Activated naive CD8-positive, alpha-beta T cell treated with anti-CD3 and anti-CD28 coated beads, Interleukin-2, amount 10 ng/mL, durations not matched to agents 7 days and 5 days (primary cell): Measurements from ENCODE around the gene CHCHD6. TPM values are rescaled to one million over a fixed set of nuclear protein-coding genes. Genes with fewer than 3 reads are reported as not detected.
A peak's percentile ranks its signal among the peaks of the same experiment; 100 is the strongest.

Experiments used
- ATAC-seq: fragments of 150-1000 bp; cut with Tn5 transposase; one replicate; pipeline ENCODE4 v1.10.0; 2021; ENCODE audit warnings: low read depth, moderate library complexity
- POLR2A ChIA-PET: fragments of 350-600 bp; sonication (Branson Sonifier 250); formaldehyde crosslinking; loops from one replicate; lab custom pipeline; 2021; ENCODE audit warnings: antibody characterized with exemption; lab: Charles Lee
- DNase-seq: peaks from one replicate; pipeline ENCODE4 v3.0.0; 2021
- H3K27ac Mint-ChIP-seq: one replicate; pipeline ENCODE4 v1.8.0; 2022; ENCODE audit warnings: mild to moderate bottlenecking, mixed read lengths
- H3K27me3 Mint-ChIP-seq: one replicate; pipeline ENCODE4 v1.8.0; 2022; ENCODE audit warnings: mild to moderate bottlenecking, moderate library complexity, mixed read lengths
- H3K36me3 Mint-ChIP-seq: one replicate; pipeline ENCODE4 v1.8.0; 2021; ENCODE audit warnings: mild to moderate bottlenecking, mixed read lengths
- H3K4me1 Mint-ChIP-seq: one replicate; pipeline ENCODE4 v1.8.0; 2021; ENCODE audit warnings: mixed read lengths
- H3K4me3 Mint-ChIP-seq: one replicate; pipeline ENCODE4 v1.8.0; 2022; ENCODE audit warnings: mild to moderate bottlenecking, moderate library complexity, mixed read lengths
- H3K9me3 Mint-ChIP-seq: one replicate; pipeline ENCODE4 v1.8.0; 2021; ENCODE audit warnings: mixed read lengths
- total RNA-seq, 2 experiments: library from RNA; stranded (reverse); gene quantifications; one replicate each; pipeline ENCODE4 v1.2.3, GENCODE V29; 2021

Gene CHCHD6
- total RNA-seq, 2 experiments from 2014 or later = 5.6 to 7.8 TPM

- Mint-ChIP-seq H3K9me3 (peaks cover 2% of the 10 kb centered on the region), H3K4me1 (peaks cover 51% of the 10 kb centered on the region)
Observed at GRCh38 chr3:126912491-126913195, 208.6 kb downstream of the CHCHD6 start.

GRCh38 chr3:126913524-126913923, 209.5 kb downstream of the CHCHD6 start:
- peak overlapping the region; percentile 13 for H3K4me3 Mint-ChIP-seq
- ATAC-seq (no peak), DNase-seq (no peak)
- POLR2A ChIA-PET = interaction anchor here (0.7 to 0.9 kb wide), 2 partner anchors 11 to 39 kb away, joined by 3 read pairs; no protein-coding TSS in a partner anchor
- H3K36me3 Mint-ChIP-seq = peaks cover 5% of the 10 kb centered on the region
- H3K9me3 Mint-ChIP-seq = peaks cover 2% of the 10 kb centered on the region
- H3K4me1 Mint-ChIP-seq = peaks cover 49% of the 10 kb centered on the region
- H3K27me3 Mint-ChIP-seq = no peaks in the 10 kb centered on the region
- peak overlapping the region; percentile 38 for H3K27ac Mint-ChIP-seq

More at GRCh38 chr3:126912491-126913195, 208.6 kb downstream of the CHCHD6 start:
- DNase-seq = no peak
- Mint-ChIP-seq H3K27me3 (no peaks in the 10 kb centered on the region), H3K27ac (peak overlapping the region; percentile 84), H3K36me3 (peaks cover 5% of the 10 kb centered on the region), H3K4me3 (peak overlapping the region; percentile 77)
- POLR2A ChIA-PET = interaction anchor here (0.6 to 1.3 kb wide), 3 partner anchors 14 to 40 kb away, joined by 3 to 5 read pairs (median 3); no protein-coding TSS in a partner anchor
- no peak for ATAC-seq

GRCh38 chr3:126914226-126914625, 210.2 kb downstream of the CHCHD6 start:
- H3K27ac Mint-ChIP-seq = no peak overlapping the region
- POLR2A ChIA-PET = interaction anchor here (0.9 kb wide), 1 partner anchor 10 kb away, joined by 3 read pairs; no protein-coding TSS in a partner anchor
- H3K36me3 Mint-ChIP-seq = peaks cover 5% of the 10 kb centered on the region
- peaks cover 42% of the 10 kb centered on the region for H3K4me1 Mint-ChIP-seq
- H3K27me3 Mint-ChIP-seq = no peaks in the 10 kb centered on the region
- H3K9me3 Mint-ChIP-seq = peaks cover 2% of the 10 kb centered on the region
- ATAC-seq (no peak), DNase-seq (no peak)
- H3K4me3 Mint-ChIP-seq = no peak overlapping the region

- no peak for ATAC-seq
- peaks cover 5% of the 10 kb centered on the region for H3K27me3 Mint-ChIP-seq
- H3K4me1 Mint-ChIP-seq = peaks cover 39% of the 10 kb centered on the region
- H3K27ac Mint-ChIP-seq = no peak overlapping the region
- H3K4me3 Mint-ChIP-seq = no peak overlapping the region
- DNase-seq = no peak
- peaks cover 9% of the 10 kb centered on the region for H3K36me3 Mint-ChIP-seq
- H3K9me3 Mint-ChIP-seq = peaks cover 3% of the 10 kb centered on the region
- POLR2A ChIA-PET = no interaction called here
Observed at GRCh38 chr3:126915015-126915414, 211.0 kb downstream of the CHCHD6 start.

DNA sequence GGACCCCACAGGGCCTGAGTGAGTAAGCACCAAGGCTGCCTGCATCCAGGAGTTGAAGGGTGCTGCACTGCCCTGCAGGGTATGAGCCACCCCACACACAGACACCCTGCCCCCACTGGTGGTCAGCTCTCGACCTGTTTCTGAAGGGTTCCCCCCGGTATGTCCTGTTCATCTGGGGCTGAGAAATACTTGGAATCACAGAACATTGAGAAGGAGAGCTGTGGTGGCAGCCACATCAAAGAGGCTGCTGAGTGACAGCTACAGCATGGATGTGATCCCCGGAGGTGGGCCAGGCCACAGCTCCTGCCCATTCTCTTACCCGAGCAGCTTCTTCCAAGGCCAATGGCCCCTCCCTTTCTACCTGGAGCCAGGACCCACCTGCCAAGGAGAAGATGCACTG, 212.5 kb downstream of the CHCHD6 start:
- peaks cover 26% of the 10 kb centered on the region for H3K4me1 Mint-ChIP-seq
- peaks cover 1% of the 10 kb centered on the region for H3K9me3 Mint-ChIP-seq
- no peak overlapping the region for H3K27ac Mint-ChIP-seq
- POLR2A ChIA-PET = no interaction called here
- H3K4me3 Mint-ChIP-seq = no peak overlapping the region
- H3K27me3 Mint-ChIP-seq = peaks cover 7% of the 10 kb centered on the region
- DNase-seq = no peak
- ATAC-seq = no peak
- H3K36me3 Mint-ChIP-seq = peaks cover 7% of the 10 kb centered on the region

DNA sequence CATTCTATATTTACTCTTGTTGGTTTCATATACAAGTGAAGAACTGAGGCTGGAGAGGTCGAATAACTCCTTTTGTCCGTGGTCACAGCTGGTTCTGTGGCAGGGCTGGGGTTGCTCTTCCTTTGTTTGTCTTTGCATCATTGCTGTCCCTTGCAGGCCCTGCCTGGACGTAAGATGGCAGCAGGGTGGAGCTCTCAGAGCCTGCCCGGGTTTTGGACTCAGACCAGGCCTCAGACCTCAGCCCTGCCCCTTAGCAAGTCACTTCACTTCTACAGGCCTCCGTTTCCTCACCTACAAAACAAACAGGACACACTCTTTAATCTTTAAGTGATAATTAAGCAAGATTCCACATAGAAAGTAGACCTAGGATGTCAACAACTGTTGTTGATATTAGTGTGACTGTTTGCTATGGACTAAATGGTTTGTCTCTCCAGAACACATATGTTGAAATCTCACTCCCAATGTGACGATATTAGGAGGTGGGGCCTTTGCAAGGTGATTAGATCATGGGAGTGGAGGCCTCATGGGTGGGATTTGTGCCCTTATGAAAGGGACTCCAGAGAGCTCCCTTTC, 213.3 kb downstream of the CHCHD6 start:
- H3K27ac Mint-ChIP-seq = no peak overlapping the region

DNA sequence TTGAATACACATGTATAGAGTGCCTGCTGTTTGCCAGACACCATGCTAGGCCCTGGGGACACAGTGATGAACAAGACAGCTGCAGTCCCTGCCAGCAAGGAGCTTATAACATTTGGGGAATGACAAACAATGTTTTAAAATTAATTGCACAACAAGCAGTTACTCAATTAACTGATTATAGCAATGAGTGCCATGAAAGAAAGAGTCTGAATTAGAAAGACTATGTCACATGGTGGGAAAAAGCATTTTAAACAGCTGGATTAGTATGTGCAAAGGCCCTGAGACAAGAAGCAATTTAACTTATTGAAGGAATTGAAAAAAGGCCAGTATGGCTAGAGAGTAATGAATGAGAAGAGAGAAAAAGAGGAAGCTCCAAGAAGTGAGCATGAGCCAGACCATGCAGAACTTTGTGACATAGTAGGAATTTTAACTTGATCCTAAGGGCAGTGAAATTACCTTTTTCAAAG, 214.3 kb downstream of the CHCHD6 start:
- H3K27me3 Mint-ChIP-seq = peaks cover 7% of the 10 kb centered on the region
- no peak for ATAC-seq
- H3K9me3 Mint-ChIP-seq = peaks cover 1% of the 10 kb centered on the region
- H3K27ac Mint-ChIP-seq = no peak overlapping the region
- POLR2A ChIA-PET = no interaction called here
- H3K4me3 Mint-ChIP-seq = no peak overlapping the region
- H3K36me3 Mint-ChIP-seq = peaks cover 7% of the 10 kb centered on the region
- no peak for DNase-seq
- peaks cover 17% of the 10 kb centered on the region for H3K4me1 Mint-ChIP-seq

More for the DNA sequence above, 213.3 kb downstream of the CHCHD6 start:
- Mint-ChIP-seq H3K4me1 (peaks cover 18% of the 10 kb centered on the region), H3K4me3 (no peak overlapping the region), H3K27me3 (peaks cover 7% of the 10 kb centered on the region), H3K36me3 (peaks cover 7% of the 10 kb centered on the region), H3K9me3 (peaks cover 1% of the 10 kb centered on the region)
- no peak for DNase-seq
- no peak for ATAC-seq
- POLR2A ChIA-PET = no interaction called here

DNA sequence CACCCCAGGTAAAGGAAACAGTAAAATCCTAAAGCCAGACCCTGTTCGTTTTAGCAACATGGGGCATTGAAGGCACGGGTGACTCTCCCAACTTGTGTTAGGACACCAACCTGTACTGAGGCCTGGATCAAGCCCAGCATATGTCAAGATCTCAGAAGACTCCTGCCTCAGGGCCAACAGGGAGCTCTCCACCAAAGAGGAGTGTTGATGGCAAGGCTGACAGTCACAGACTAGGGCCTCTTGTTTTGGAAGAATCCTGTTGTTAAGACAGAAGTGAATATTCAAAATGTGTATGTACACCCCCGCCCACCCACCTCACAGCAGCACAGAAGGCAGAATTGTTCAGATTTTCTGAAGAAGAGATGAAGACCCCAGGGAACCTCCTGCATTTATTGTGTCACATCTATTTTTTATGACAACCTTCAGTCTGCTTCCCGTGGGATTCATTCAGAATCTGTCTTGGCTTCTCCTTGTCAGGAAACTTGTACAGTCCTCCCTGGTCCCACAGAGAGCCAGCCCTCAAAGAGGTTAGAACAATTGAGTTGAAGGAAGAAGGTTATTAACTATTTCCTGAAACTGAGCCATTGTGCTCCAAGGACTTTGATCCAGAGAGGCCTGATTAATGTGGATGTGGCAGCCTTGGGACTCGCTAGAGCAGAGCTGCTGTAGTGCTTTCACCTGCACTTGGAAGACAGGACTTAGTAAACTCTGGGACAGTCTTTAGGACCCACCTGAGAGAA, 217.2 kb downstream of the CHCHD6 start:
- Mint-ChIP-seq H3K27me3 (peaks cover 7% of the 10 kb centered on the region), H3K36me3 (peaks cover 4% of the 10 kb centered on the region), H3K4me3 (no peak overlapping the region), H3K4me1 (peaks cover 22% of the 10 kb centered on the region), H3K27ac (no peak overlapping the region), H3K9me3 (peaks cover 1% of the 10 kb centered on the region)
- POLR2A ChIA-PET = no interaction called here
- ATAC-seq = no peak
- DNase-seq = no peak

DNA sequence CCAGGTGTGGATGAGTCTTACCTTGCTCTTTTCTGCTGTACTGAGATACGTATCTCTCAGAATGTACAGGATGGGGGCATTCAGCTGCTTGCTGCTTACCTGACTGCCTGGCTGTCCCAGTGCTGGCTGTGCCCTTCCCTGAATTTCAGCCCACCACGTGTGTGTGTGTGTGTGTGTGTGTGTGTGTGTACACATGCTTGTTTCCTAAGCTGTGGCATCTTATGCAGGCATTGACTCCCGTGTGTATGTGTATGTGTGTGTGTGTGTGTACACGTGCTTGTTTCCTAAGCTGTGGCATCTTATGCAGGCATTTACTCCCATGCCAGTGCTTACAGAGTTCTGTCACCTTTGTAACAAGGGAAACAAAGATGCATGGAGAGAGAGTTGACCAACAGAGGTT, 218.4 kb downstream of the CHCHD6 start:
- no peak overlapping the region for H3K27ac Mint-ChIP-seq
- POLR2A ChIA-PET = no interaction called here

GRCh38 chr3:126923423-126923822, 219.4 kb downstream of the CHCHD6 start:
- POLR2A ChIA-PET = no interaction called here
- Mint-ChIP-seq H3K9me3 (peaks cover 1% of the 10 kb centered on the region), H3K27me3 (peaks cover 7% of the 10 kb centered on the region), H3K36me3 (peaks cover 4% of the 10 kb centered on the region), H3K4me3 (no peak overlapping the region), H3K4me1 (peaks cover 17% of the 10 kb centered on the region), H3K27ac (no peak overlapping the region)
- DNase-seq (no peak), ATAC-seq (peak; percentile 87)

More for the DNA sequence above, 218.4 kb downstream of the CHCHD6 start:
- Mint-ChIP-seq H3K9me3 (peaks cover 1% of the 10 kb centered on the region), H3K36me3 (peaks cover 4% of the 10 kb centered on the region), H3K27me3 (peaks cover 7% of the 10 kb centered on the region), H3K4me3 (no peak overlapping the region), H3K4me1 (peaks cover 17% of the 10 kb centered on the region)
- ATAC-seq (no peak), DNase-seq (no peak)

GRCh38 chr3:126923895-126924294, 219.9 kb downstream of the CHCHD6 start:
- no peak overlapping the region for H3K4me3 Mint-ChIP-seq
- H3K27ac Mint-ChIP-seq = no peak overlapping the region
- peaks cover 1% of the 10 kb centered on the region for H3K9me3 Mint-ChIP-seq
- peaks cover 7% of the 10 kb centered on the region for H3K27me3 Mint-ChIP-seq
- POLR2A ChIA-PET = interaction anchor here (0.7 kb wide), 1 partner anchor 10 kb away, joined by 3 read pairs; no protein-coding TSS in a partner anchor
- DNase-seq (no peak), ATAC-seq (no peak)
- peaks cover 17% of the 10 kb centered on the region for H3K4me1 Mint-ChIP-seq
- H3K36me3 Mint-ChIP-seq = peaks cover 4% of the 10 kb centered on the region

- ATAC-seq = no peak
- POLR2A ChIA-PET = interaction anchor here (0.6 to 0.7 kb wide), 2 partner anchors 11 to 173 kb away, joined by 3 to 6 read pairs; no protein-coding TSS in a partner anchor
- Mint-ChIP-seq H3K36me3 (peaks cover 4% of the 10 kb centered on the region), H3K27ac (no peak overlapping the region), H3K4me3 (no peak overlapping the region), H3K27me3 (peaks cover 7% of the 10 kb centered on the region), H3K9me3 (peaks cover 1% of the 10 kb centered on the region), H3K4me1 (peaks cover 17% of the 10 kb centered on the region)
- no peak for DNase-seq
Observed at GRCh38 chr3:126924458-126924857, 220.4 kb downstream of the CHCHD6 start.
